GM10266 (cell line): ENCODE results near the gene GNAI1.

Experiments
- DNase-seq: peaks from one replicate; pipeline ENCODE4 v3.0.0; 2012; ENCODE audit errors: extremely low spot score
- TF ChIP-seq, protein P1 (sequence below): IDR thresholded peaks from 2 replicates; pipeline ENCODE4 v1.5.1; 2012; ENCODE audit warnings: mild to moderate bottlenecking, low read depth; ENCODE audit not compliant: control insufficient read depth, insufficient read depth; ENCODE audit errors: missing control alignments

Gene GNAI1

DNA sequence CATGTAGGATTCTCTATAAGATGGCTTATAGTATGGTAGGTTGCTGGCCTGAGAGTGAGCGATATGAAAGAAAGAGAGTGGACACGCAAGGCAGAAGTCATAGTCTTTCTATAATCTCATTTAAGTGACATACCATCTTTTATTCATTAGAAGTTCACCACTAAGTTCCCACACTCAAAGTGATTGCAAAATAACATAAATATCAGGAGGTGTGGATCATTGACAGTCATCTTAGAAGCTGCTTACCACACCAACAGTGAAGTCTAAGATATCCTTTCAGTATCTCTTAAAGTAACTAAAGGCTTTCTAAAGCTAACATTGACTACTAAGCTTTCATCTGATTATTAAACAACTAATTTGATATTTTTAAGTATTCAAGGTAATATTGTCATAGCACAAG is 36.9 kb upstream of the GNAI1 start:
- DNase-seq, result no peak
- TF ChIP-seq, protein P1, sequence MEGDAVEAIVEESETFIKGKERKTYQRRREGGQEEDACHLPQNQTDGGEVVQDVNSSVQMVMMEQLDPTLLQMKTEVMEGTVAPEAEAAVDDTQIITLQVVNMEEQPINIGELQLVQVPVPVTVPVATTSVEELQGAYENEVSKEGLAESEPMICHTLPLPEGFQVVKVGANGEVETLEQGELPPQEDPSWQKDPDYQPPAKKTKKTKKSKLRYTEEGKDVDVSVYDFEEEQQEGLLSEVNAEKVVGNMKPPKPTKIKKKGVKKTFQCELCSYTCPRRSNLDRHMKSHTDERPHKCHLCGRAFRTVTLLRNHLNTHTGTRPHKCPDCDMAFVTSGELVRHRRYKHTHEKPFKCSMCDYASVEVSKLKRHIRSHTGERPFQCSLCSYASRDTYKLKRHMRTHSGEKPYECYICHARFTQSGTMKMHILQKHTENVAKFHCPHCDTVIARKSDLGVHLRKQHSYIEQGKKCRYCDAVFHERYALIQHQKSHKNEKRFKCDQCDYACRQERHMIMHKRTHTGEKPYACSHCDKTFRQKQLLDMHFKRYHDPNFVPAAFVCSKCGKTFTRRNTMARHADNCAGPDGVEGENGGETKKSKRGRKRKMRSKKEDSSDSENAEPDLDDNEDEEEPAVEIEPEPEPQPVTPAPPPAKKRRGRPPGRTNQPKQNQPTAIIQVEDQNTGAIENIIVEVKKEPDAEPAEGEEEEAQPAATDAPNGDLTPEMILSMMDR, result no peak

DNA sequence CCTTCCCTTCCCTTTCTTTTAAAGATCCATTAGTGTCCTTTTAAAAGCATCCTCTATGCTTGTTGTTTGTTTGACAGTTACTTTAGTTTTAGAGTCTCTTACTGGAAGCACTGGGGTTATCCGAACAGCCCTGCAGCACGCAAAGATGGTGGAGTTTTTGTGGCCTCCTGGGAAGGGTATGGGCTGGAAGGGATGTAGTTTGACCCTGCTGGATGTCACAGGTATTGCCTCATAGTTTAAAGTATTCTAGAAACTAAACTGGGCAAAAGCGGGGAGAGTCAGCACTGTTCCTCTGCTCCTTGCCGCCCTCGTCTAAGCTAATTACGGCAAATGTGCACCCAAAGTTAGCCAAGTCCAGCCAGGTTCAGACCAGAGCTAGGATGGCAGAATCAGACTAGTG is 35.8 kb upstream of the GNAI1 start:
- TF ChIP-seq, protein P1, result no peak
- DNase-seq, result no peak

DNA sequence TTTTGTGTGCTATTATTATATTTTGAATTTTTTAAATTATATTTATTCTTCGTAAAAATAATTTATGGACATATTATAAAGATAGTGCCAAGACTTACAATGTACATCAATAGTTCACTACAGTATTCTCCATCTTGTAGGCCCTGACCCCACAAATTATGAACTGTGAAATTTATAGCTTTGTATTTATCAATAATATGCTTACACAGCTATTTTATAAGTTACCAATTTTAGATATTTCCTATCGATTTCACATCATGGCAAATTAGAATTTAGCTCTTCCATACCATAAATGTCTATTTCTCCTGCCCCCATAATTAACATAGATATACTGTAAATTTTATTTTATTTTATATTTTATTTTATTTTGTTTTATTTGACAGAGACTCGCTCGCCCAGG is 34.4 kb upstream of the GNAI1 start:
- no peak for DNase-seq
- TF ChIP-seq, protein P1, result no peak

DNA sequence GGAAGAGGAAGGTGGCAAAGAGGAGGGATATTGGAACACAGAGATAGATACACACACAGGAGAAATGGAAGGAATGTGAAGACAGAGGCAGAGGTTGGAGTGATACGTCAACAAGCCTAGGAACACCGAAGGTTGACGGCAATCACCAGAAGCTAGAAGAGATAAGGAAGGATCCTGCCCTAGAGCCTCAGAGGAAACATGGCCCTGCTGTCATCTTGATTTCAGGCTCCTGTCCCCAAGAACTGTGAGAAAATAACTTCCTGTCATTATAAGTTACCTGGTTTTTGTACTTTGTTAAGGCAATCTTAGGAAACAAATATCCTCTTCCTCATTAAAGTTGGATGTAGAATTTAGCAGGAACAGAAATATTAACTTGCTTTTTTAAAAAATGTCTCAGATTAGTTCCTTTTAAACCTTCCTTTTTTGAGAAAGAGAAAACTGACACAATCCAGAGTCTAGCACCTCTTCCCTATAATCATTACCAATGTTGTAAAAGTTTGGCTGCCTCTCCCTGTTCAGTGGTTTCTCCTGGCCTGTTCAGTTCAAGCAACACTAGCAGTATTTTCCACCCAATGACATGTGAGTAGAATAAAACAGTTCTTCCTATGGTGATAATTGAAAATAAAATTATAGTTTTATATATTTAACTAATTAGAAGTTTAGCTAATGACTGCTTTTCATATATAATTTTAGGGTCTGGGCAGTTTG is 28.8 kb upstream of the GNAI1 start:
- TF ChIP-seq, protein P1, result no peak
- DNase-seq, result no peak

DNA sequence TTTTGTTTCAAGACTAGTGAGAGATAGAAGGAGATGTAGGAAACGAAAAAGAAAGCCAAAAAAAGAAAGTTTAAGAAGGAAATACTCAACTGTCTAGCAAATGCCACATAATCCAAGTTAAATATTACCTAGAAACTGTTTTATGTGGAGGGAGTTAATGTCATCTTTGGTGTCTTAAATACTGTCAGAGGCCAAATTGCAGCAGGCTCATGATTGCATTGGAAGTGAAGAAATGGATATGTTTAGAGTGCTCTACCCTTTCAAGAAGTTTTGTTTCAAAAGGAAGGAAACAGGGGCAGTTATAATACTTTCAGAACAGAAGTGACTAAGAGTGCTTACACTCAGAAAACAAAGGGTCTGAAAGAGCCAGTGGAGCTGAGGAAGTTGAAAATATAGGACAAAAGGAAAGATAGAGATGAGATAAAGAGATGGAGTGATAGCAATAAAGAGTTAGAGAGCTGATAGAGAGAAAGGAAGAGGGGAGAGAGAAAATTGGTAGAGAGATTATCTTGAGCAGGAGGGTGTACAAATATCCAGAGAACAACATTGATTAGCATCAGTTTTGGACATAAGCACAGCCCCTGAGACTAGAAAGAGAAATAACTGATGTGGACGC is 28.0 kb upstream of the GNAI1 start:
- TF ChIP-seq, protein P1, result no peak
- no peak for DNase-seq

DNA sequence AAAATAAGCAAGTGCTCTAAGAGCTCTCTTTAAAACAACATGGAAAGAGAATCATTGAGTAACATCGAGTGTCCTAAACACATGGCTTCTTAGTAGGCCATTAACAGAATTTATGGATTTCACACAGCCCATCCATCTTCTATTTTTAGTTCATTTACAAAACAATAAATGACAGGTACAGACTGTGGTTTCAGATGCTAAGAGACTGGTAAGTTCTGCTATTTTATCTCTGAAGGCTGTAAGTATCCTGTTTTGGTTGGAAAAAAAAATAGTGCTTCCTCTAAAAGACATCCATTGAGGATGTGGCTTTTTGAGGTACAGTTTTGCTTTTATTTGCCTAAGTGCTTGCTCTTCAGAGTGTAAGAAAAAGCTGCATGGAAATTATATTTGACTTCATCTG is 27.4 kb upstream of the GNAI1 start:
- TF ChIP-seq, protein P1, result no peak
- no peak for DNase-seq

DNA sequence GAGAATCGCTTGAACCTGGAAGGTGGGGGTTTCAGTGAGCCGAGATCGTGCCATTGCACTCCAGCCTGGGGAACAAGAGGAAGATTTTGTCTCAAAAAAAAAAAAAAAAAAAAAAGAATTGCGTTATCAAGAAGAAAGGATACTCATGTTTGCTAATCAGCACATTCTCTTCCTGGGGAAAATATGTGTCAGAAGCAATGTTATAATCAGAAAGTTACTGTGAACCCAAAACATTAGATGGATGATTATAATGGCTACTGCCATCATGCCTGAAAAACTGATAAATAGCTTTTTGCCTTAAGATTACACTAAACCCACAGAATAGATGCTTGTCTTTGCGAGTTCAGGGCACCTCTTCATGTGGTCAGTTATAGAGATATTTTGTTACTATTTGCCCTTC is 24.3 kb upstream of the GNAI1 start:
- DNase-seq, result no peak
- TF ChIP-seq, protein P1, result no peak
